NCI-H774 (cell line): Measurements from ENCODE around the gene CDK11A.
"Not testable (repeated sequence)": the region's sequence is repeated elsewhere in the genome, so short reads cannot be mapped to it uniquely, and the experiment has no call there.

Source experiments
- DNase-seq: peaks from one replicate; lab custom pipeline; 2025; lab: John Stamatoyannopoulos, UW

The CDK11A gene

DNA sequence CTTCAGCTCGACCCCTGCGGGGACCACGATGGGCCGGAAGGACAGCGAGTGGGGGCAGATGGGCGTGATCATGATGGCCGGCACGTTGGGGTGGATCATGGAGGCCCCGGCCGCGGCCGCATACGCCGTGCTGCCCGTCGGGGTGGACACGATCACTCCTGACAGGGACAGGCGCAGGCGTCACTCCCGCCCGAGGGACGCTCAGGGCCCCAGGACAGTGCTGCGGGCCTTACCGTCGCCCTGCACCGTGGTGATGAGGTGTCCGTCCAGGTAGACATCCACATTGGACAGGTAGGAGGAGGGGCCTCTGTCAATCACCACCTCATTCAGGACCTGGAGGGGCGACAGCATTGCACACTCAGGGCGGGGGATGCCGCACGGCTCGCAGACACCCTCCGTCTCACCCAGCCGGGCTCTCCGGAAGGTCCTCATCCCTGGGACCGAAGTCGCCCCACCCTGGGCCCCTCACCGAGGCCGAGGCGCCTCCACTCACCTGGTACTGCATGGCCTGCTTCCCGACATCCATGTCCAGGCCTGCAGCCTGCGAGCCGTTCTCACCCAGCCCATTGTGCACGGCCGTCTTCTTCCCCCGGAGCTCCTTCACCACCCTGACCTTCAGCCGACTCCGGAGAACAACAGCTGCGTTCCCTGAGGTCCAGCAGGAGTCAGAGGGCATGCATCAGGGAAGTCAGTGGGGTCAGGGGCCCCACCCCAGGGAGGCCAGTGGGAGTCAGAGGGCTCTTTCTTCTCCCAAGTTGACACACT is 30.1 kb upstream of the CDK11A start:
- DNase-seq: no peak

DNA sequence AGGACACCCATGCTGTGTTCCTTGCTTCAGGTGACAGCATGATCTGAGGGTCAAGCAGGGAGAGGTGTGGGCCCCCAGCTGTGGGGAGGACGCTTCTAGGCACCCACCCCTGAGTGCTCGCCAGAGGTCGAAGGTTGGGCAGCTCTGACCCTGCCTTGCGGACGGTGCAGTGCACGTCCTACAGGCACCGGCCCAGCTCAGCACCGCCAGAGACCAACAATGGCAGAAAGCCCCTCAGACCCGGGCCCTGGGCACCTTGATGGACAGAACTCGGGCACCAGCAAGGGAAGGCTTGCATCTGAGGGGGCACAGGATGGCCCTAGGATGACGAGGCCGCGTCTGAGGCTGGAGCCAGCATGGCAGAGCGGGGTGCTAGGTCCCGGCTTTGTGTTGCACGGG is 29.4 kb upstream of the CDK11A start:
- DNase-seq: no peak

- DNase-seq: no peak
Observed at GRCh38 chr1:1752636-1753606, 28.8 kb upstream of the CDK11A start.

DNA sequence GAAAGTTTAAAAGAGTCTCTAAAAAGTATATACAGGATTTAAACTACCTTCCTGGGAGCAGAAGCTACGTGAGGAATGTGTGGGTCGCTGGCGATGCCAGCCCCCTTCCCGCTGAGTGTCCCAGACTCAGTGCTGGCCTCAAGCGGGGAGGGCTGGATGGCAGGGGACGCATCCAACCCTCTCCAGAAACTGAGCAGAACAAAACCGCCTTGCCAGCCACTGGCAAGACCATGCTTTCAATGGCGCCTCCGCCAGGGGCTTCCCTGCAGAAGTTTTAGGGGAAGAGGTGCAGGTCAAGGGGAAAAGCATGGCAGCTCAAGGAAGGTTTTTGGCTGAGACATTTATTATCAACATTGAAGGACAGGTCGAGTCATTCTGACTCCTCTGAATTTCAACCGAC is 28.0 kb upstream of the CDK11A start:
- DNase-seq: no peak

GRCh38 chr1:1749941-1750340 is 25.8 kb upstream of the CDK11A start:
- DNase-seq: not testable (repeated sequence)

DNA sequence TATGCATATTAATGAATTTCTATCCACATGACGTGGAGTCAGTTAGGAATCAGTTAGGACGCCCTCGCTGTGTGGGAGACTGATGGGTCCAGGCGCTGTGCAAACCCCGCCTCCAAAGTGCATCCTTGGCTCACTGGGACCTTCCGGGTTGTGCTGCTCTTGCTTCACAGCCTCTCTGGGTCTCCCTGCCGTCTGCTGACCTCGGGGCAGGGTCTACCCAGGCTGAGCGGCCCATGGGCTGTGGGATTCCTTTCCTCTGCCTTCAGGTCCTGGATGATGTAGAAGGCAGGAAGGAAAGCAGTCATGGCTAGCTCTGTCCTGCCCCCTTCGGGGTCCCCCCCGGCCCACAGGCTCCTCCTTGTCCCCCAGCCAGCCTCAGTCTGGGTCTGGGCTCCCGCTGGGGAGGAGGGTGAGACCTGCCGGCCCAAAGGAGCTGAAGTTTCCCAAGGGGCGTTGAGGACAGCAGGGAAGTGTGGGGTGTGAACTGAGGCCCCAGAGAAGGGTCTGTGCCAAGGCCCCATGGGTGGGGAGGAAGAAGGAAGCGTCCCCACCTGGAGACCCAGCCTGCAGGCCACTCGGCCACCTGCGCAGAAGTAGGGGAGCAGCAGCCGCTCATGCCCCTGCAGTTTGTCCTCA is 24.6 kb upstream of the CDK11A start:
- DNase-seq: no peak

- not testable (repeated sequence) for DNase-seq
Observed at GRCh38 chr1:1746566-1746909, 22.4 kb upstream of the CDK11A start.

- DNase-seq: not testable (repeated sequence)
Observed at GRCh38 chr1:1745651-1746565, 21.8 kb upstream of the CDK11A start.

- DNase-seq: not testable (repeated sequence)
Observed at GRCh38 chr1:1742529-1742928, 18.4 kb upstream of the CDK11A start.

DNA sequence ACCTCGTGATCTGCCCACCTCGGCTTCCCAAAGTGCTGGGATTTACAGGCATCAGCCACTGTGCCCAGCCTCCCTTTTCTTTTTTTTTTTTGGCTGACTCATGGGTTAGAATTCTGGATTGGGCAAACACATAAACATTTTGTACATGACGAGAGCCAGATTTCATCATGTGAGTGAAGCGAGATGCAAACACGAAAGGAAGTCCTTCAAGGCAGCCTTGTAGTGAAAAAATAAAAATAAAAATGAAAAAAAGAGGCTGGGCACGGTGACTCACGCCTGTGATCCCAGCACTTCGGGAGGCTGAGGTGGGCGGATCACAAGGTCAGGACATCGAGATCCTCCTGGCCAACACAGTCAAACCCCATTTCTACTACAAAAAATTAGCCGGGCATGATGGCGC is 16.9 kb upstream of the CDK11A start:
- DNase-seq: not testable (repeated sequence)

- not testable (repeated sequence) for DNase-seq
Observed at GRCh38 chr1:1738799-1739337, 14.7 kb upstream of the CDK11A start.

GRCh38 chr1:1737675-1738590 is 13.8 kb upstream of the CDK11A start:
- DNase-seq: not testable (repeated sequence)

- no peak for DNase-seq
Observed at GRCh38 chr1:1732381-1732780, 8.2 kb upstream of the CDK11A start.

DNA sequence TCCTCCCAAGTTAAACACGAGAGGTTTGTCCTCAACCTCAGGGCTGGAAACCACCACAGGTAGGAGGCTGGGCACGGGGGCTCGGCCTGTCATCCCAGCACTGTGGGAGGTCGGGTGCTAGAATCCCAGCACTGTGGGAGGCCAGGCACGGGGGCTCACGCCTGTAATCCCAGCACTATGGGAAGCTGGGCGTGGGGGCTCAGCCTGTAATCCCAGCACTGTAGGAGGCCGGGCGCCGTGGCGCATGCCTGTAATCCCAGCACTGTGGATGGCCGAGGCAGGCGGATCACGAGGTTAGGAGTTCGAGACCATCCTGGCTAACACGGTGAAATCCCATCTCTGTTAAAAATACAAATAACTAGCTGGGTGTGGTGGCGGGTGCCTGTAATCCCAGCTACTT is 6.7 kb upstream of the CDK11A start:
- no peak for DNase-seq

DNA sequence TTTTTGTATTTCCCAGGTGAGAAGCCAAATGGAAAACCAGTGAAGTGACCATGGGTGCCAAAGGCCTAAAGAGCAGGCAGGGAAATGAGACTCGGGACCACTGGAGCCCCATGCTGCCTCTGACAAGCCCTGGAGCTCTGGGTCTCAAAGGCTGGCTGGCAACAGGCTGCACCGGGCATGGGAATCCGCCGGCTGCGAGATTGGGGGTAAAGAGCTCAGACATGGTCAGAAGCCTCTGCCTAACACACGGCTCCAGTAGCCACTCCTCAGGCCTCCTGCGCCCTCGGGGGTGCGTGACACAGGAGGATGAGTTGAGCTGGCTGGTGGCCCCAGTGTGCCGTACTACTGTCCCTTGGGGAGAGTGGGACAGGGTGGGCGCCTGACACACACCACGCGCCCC is 6.1 kb upstream of the CDK11A start:
- DNase-seq: not testable (repeated sequence)

- DNase-seq: not testable (repeated sequence)
Observed at GRCh38 chr1:1729116-1729816, 5.1 kb upstream of the CDK11A start.

GRCh38 chr1:1728308-1729005 is 4.3 kb upstream of the CDK11A start:
- DNase-seq: not testable (repeated sequence)

DNA sequence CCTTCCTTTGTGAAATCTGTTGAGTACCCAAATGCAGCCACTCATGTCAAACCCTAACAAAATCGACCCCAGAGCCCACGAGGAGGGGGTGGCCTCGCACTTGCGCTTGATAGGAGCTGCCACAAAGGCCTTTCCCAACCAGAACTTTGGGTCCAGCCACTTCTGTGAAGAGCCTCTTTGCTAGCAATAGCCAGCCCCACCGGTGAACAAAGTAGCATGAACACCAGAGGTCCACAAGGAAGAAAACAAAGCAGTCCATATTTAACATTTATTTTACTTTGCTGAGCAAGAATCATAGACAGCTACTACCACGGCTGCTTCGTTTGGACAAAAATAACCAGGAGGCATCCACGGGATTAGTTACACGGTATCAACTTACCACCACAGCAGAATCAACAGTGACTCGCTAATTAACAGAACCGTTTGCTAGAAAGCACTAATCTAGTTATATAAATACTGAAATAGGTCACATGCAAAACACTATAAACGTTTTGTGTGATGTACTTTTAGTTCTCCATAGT is 3.0 kb upstream of the CDK11A start:
- not testable (repeated sequence) for DNase-seq

GRCh38 chr1:1726088-1726487 is 1.9 kb upstream of the CDK11A start:
- not testable (repeated sequence) for DNase-seq
